Esophagus muscularis mucosa (tissue), 4 donors: ENCODE measurements around the gene MPPED1. TPM values are rescaled to one million over a fixed set of nuclear protein-coding genes. Genes with fewer than 3 reads are reported as not detected.

ENCODE experiments used
- DNase-seq: peaks from one replicate; pipeline ENCODE4 v3.0.0-alpha.2; 2017; ENCODE audit errors: extremely low spot score
- H3K27ac ChIP-seq, 4 donors: fragments of 200-600 bp; sonication (generic); replicated peaks in 1 of 4; 1 replicate in 3 of 4; 2 replicates in 1 of 4; pipeline ENCODE4 v1.5.1; 2016 to 2019; ENCODE audit warnings: mild to moderate bottlenecking in 1 of 4
- H3K27me3 ChIP-seq, 4 donors: fragments of 200-600 bp; sonication (generic); one replicate each; pipeline versions ENCODE4 v1.5.1 to v1.6.0; 2016 to 2019
- H3K36me3 ChIP-seq, 4 donors: fragments of 200-600 bp; sonication (generic); one replicate each; pipeline ENCODE4 v1.5.1; 2016 to 2019
- H3K4me1 ChIP-seq, 4 donors: fragments of 200-600 bp; sonication (generic); one replicate each; pipeline ENCODE4 v1.5.1; 2016 to 2019
- H3K4me3 ChIP-seq, 4 donors: fragments of 200-600 bp; sonication (generic); 1 replicate in 2 of 4; 2 replicates in 2 of 4; pipeline ENCODE4 v1.5.1; 2016 to 2019; ENCODE audit warnings: mild to moderate bottlenecking in 4 of 4, moderate library complexity in 1 of 4
- H3K9me3 ChIP-seq, 4 donors: fragments of 200-600 bp; sonication (generic); 1 replicate in 3 of 4; 2 replicates in 1 of 4; pipeline ENCODE4 v1.5.1; 2016 to 2019
- EP300 ChIP-seq: sonication (generic); formaldehyde crosslinking; IDR thresholded peaks from one replicate; pipeline ENCODE4 v1.6.1; 2017; ENCODE audit warnings: antibody characterized with exemption
- POLR2A ChIP-seq: fragments of 450-650 bp; IDR thresholded peaks from one replicate; pipeline ENCODE4 v1.6.1; 2017; ENCODE audit warnings: antibody characterized with exemption, moderate library complexity, mild to moderate bottlenecking, low read depth
- POLR2AphosphoS5 ChIP-seq, 2 donors: sonication (generic); formaldehyde crosslinking; IDR thresholded peaks; one replicate each; pipeline ENCODE4 v1.6.1; 2017; ENCODE audit warnings: antibody characterized with exemption in 2 of 2
- WGBS: methylation state at CpG from one replicate; pipeline ENCODE4 v1.1.5; 2018; 5-methylcytosine and 5-hydroxymethylcytosine counted together
- intact Hi-C: fragments of 100-400 bp; cut with DNase I; formaldehyde crosslinking; loops from one replicate; pipeline ENCODE4 v1.15.1; 2023
- total RNA-seq, 4 donors: library from RNA; depleted of rRNA; stranded (reverse); fragments of >200 nt; gene quantifications; one replicate each; pipeline versions ENCODE4 v1.1.0 to v1.2.1, GENCODE V29; 2016
- TF ChIP-seq, protein P1 (sequence below), 3 experiments: fragments of 200-600 bp in 2 of 3; fragments of 450-650 bp in 1 of 3; sonication (generic) in 2 of 3; IDR thresholded peaks; one replicate each; pipeline ENCODE4 v1.5.1; 2017 to 2019; ENCODE audit warnings: antibody characterized with exemption in 3 of 3, mild to moderate bottlenecking in 2 of 3, moderate library complexity in 1 of 3

Gene MPPED1
- total RNA-seq, 4 donors from 2014 or later = not detected

DNA sequence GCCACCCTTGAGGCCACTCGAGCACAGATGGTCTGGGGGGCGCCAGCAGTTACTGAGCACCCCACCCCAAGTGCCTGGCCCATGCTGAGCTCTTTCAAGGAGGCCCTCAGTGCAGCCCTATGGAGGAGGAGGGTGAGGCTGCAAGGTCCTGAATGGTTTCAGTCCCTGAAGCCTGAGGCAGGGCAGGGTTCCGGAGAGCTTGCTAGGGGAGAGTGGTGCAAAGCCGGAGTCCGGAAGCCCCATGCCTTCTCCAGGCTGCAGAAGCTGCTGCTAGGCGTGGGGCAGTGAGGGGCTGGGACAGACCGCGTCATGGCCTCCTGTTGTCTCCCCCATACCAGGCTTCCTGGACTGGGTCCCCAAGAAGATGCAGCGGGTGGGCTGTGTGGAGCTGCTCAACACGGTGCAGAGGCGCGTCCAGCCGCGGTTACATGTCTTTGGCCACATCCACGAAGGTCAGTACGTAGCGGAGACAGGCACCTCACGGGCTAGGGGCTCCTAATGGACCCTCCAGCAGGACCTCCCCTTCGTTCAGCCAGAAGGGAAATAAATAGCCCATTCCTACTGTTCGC lies 90.6 kb downstream of the MPPED1 start:
- H3K27ac ChIP-seq = no peak overlapping the region
- no peaks in the 10 kb centered on the region for H3K9me3 ChIP-seq
- TF ChIP-seq POLR2A (no peak), POLR2AphosphoS5 (IDR thresholded peaks at IDR 0.05) (no peak), EP300 (no peak)
- TF ChIP-seq, protein P1, sequence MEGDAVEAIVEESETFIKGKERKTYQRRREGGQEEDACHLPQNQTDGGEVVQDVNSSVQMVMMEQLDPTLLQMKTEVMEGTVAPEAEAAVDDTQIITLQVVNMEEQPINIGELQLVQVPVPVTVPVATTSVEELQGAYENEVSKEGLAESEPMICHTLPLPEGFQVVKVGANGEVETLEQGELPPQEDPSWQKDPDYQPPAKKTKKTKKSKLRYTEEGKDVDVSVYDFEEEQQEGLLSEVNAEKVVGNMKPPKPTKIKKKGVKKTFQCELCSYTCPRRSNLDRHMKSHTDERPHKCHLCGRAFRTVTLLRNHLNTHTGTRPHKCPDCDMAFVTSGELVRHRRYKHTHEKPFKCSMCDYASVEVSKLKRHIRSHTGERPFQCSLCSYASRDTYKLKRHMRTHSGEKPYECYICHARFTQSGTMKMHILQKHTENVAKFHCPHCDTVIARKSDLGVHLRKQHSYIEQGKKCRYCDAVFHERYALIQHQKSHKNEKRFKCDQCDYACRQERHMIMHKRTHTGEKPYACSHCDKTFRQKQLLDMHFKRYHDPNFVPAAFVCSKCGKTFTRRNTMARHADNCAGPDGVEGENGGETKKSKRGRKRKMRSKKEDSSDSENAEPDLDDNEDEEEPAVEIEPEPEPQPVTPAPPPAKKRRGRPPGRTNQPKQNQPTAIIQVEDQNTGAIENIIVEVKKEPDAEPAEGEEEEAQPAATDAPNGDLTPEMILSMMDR (IDR thresholded peaks at IDR 0.05) = no peak
- peaks cover 0 to 19% (median 0%) of the 10 kb centered on the region in 4 donors for H3K27me3 ChIP-seq
- DNase-seq = no peak
- H3K36me3 ChIP-seq = no peaks in the 10 kb centered on the region
- intact Hi-C loops = no loop called here
- no peak overlapping the region for H3K4me3 ChIP-seq
- no peaks in the 10 kb centered on the region for H3K4me1 ChIP-seq
- 83% methylated on average over 8 of the region's 20 CpGs for WGBS

DNA sequence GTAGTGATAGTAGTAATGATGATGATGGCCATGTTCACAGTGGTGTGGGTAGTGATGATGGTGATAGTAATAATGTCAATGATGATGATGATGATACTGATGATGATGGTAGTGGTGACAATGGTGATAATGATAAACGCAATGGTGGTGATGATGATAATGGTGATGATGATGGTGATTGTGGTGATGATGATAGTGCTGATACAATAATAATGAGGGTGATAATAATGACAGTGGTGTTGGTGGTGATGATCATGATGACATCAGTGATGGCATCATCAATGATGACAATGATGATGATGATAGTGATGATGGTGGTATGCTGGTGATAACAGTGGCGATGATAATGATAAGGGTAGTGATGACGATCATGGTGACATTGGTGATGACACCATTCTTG lies 92.3 kb downstream of the MPPED1 start:
- WGBS = 92% methylated on average over 3 of the region's 3 CpGs
- intact Hi-C loops = no loop called here
- DNase-seq = no peak

DNA sequence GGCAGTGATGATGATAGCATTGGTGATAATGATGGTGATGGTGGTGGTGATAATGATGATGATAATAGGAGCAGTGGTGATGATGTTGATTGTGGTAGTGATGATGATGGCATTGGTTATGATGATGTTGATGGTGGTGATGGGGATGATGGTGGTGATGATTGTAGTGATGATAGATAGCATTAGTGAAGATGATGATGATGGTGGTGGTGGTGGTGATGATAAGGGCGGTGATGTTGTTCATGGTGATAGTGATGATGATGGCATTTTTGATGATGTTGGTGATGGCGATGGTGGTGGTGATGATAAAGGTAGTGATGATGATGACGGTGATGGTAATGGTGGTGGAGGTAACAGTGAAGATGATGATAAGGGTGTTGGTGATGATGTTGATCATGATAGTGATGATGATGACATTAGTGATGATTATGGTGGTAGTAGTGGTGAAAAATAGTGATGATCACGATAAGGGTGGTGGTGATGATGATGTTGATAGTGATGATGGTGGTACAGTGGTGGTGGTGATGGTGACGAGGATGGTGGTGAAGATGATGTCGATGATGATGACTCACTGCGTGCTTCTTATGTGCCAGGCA lies 93.0 kb downstream of the MPPED1 start:
- H3K27me3 ChIP-seq = peaks cover 0 to 19% (median 0%) of the 10 kb centered on the region in 4 donors
- intact Hi-C loops = no loop called here
- H3K9me3 ChIP-seq = no peaks in the 10 kb centered on the region
- TF ChIP-seq POLR2A (no peak), EP300 (no peak), POLR2AphosphoS5 (IDR thresholded peaks at IDR 0.05) (no peak)
- TF ChIP-seq, protein P1 (IDR thresholded peaks at IDR 0.05) = no peak
- H3K27ac ChIP-seq = no peak overlapping the region
- H3K4me1 ChIP-seq = no peaks in the 10 kb centered on the region
- H3K36me3 ChIP-seq = no peaks in the 10 kb centered on the region
- no peak overlapping the region for H3K4me3 ChIP-seq
- no peak for DNase-seq
- WGBS = 93% methylated on average over 7 of the region's 7 CpGs

More for the DNA sequence above, 92.3 kb downstream of the MPPED1 start:
- H3K4me1 ChIP-seq = no peaks in the 10 kb centered on the region
- peaks cover 0 to 19% (median 0%) of the 10 kb centered on the region in 4 donors for H3K27me3 ChIP-seq
- no peaks in the 10 kb centered on the region for H3K36me3 ChIP-seq
- no peak overlapping the region for H3K27ac ChIP-seq
- no peak overlapping the region for H3K4me3 ChIP-seq
- no peaks in the 10 kb centered on the region for H3K9me3 ChIP-seq
- TF ChIP-seq EP300 (no peak), POLR2A (no peak), POLR2AphosphoS5 (IDR thresholded peaks at IDR 0.05) (no peak)
- TF ChIP-seq, protein P1 (IDR thresholded peaks at IDR 0.05) = no peak

DNA sequence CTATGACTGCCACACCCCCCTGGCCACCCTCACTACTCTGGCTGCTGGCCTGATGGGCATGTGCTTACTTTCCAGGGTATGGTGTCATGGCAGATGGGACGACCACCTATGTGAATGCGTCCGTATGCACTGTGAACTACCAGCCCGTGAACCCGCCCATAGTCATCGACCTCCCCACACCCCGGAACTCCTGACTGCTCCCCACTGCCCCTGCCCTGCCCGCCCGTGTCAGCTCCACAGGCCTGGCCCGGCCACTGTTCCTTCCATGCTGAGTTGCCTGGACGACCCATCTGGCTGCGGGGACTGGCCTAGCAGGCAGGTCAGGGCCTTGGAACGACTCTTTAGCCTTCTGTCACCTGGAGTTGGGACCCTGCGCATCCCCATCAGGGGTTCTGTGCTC lies 93.6 kb downstream of the MPPED1 start:
- no peak for DNase-seq
- Histone ChIP-seq H3K4me3 (no peak overlapping the region), H3K9me3 (no peaks in the 10 kb centered on the region), H3K27me3 (peaks cover 0 to 25% (median 0%) of the 10 kb centered on the region in 4 donors), H3K27ac (no peak overlapping the region), H3K4me1 (no peaks in the 10 kb centered on the region), H3K36me3 (no peaks in the 10 kb centered on the region)
- WGBS = 89% methylated on average over 11 of the region's 14 CpGs
- intact Hi-C loops = no loop called here
- TF ChIP-seq, protein P1 (IDR thresholded peaks at IDR 0.05) = no peak
- no peak for TF ChIP-seq POLR2AphosphoS5 (IDR thresholded peaks at IDR 0.05)
- no peak for TF ChIP-seq POLR2A
- TF ChIP-seq EP300 = no peak
